Gastroesophageal sphincter (tissue), 4 donors: ENCODE measurements around the gene CCL2. TPM values are rescaled to one million over a fixed set of nuclear protein-coding genes. Genes with fewer than 3 reads are reported as not detected.
A peak's percentile ranks its signal among the peaks of the same experiment; 100 is the strongest.

Source experiments
- ATAC-seq: fragments of 150-250 bp; one replicate; pipeline ENCODE4 v1.9.1; 2016; ENCODE audit warnings: mild to moderate bottlenecking, moderate library complexity
- H3K27ac ChIP-seq, 4 donors: fragments of 200-600 bp; sonication (generic) in 3 of 4; 1 replicate in 3 of 4; 2 replicates in 1 of 4; pipeline ENCODE4 v1.5.1; 2016 to 2019
- H3K27me3 ChIP-seq: fragments of 200-600 bp; sonication (generic); one replicate; pipeline ENCODE4 v1.5.1; 2019
- H3K36me3 ChIP-seq, 2 donors: fragments of 200-600 bp; sonication (generic); one replicate each; pipeline ENCODE4 v1.5.1; 2019; ENCODE audit warnings: control low read depth in 1 of 2
- H3K4me1 ChIP-seq, 3 donors: fragments of 200-600 bp; sonication (generic); 1 replicate in 2 of 3; 2 replicates in 1 of 3; pipeline ENCODE4 v1.5.1; 2016 to 2019; ENCODE audit warnings: control low read depth in 2 of 3
- H3K4me3 ChIP-seq, 2 donors: fragments of 200-600 bp; sonication (generic); one replicate each; pipeline ENCODE4 v1.5.1; 2019; ENCODE audit warnings: mild to moderate bottlenecking in 1 of 2, moderate library complexity in 1 of 2
- H3K9me3 ChIP-seq, 3 donors: fragments of 200-600 bp; sonication (generic); one replicate each; pipeline ENCODE4 v1.5.1; 2017 to 2019; ENCODE audit warnings: control low read depth in 2 of 3
- CTCF ChIP-seq, 4 experiments: fragments of 200-600 bp in 2 of 4; fragments of 450-650 bp in 2 of 4; sonication (generic) in 1 of 4; IDR thresholded peaks; one replicate each; pipeline ENCODE4 v1.5.1; 2017 to 2019; ENCODE audit warnings: antibody characterized with exemption in 4 of 4, mild to moderate bottlenecking in 2 of 4, moderate library complexity in 2 of 4
- EP300 ChIP-seq: sonication (generic); formaldehyde crosslinking; IDR thresholded peaks from one replicate; pipeline ENCODE4 v1.6.1; 2017; ENCODE audit warnings: antibody characterized with exemption, mild to moderate bottlenecking
- POLR2A ChIP-seq, 2 donors: fragments of 450-650 bp; IDR thresholded peaks; one replicate each; pipeline ENCODE4 v1.6.1; 2017; ENCODE audit warnings: antibody characterized with exemption in 2 of 2, mild to moderate bottlenecking in 2 of 2, moderate library complexity in 1 of 2
- POLR2AphosphoS5 ChIP-seq: sonication (generic); formaldehyde crosslinking; IDR thresholded peaks from one replicate; pipeline ENCODE4 v1.6.1; 2017; ENCODE audit warnings: antibody characterized with exemption
- WGBS, 2 donors: methylation state at CpG; one replicate each; pipeline ENCODE4 v1.1.5; 2018; ENCODE audit warnings: low coverage in 1 of 2; 5-methylcytosine and 5-hydroxymethylcytosine counted together
- total RNA-seq, 4 donors: library from RNA; depleted of rRNA; stranded (reverse); fragments of >200 nt; gene quantifications; one replicate each; pipeline ENCODE4 v1.1.0, GENCODE V29; 2016

The CCL2 gene
- total RNA-seq, 4 donors from 2014 or later: 5.0 to 121 (median 20.9) TPM

DNA sequence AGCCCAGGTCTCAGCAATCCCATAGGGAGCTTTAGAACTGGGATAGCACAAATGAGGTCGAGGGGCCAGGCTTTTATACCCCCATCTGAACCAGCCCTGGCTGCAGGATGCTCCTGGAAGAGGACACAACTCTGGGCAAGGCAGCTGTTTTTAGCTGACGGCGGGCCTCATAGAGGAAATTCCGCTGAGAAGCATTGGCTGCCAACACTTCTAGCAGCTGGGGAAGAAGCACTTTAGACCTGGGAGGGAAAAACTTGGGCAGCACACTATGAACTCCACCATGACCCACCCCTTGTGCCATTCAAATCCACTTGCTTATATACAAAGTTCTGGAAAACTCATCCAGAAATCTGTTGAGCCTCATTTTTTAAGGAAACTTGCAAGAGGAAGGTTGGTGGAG is 35.5 kb downstream of the CCL2 start:
- no peak overlapping the region for H3K27ac ChIP-seq
- no peaks in the 10 kb centered on the region for H3K36me3 ChIP-seq
- no peak for TF ChIP-seq EP300
- TF ChIP-seq CTCF (IDR thresholded peaks at IDR 0.05): no peak
- TF ChIP-seq POLR2A (IDR thresholded peaks at IDR 0.05): no peak
- no peak for TF ChIP-seq POLR2AphosphoS5
- no peaks in the 10 kb centered on the region for H3K27me3 ChIP-seq
- no peaks in the 10 kb centered on the region for H3K4me1 ChIP-seq
- no peak for ATAC-seq
- H3K4me3 ChIP-seq: no peak overlapping the region
- H3K9me3 ChIP-seq: no peaks in the 10 kb centered on the region
- 40% methylated on average over 2 of the region's 4 CpGs; no CpG with 5 or more reads in 1 of the 2 donors for WGBS, 2 donors

- Histone ChIP-seq H3K27ac (no peak overlapping the region), H3K36me3 (no peaks in the 10 kb centered on the region), H3K4me3 (no peak overlapping the region), H3K27me3 (no peaks in the 10 kb centered on the region), H3K4me1 (no peaks in the 10 kb centered on the region), H3K9me3 (no peaks in the 10 kb centered on the region)
- ATAC-seq: no peak
- no peak for TF ChIP-seq POLR2AphosphoS5
- TF ChIP-seq EP300: no peak
- no peak for TF ChIP-seq POLR2A (IDR thresholded peaks at IDR 0.05)
- no peak for TF ChIP-seq CTCF (IDR thresholded peaks at IDR 0.05)
- 77 to 100% methylated on average over 5 to 6 of the region's 6 CpGs for WGBS, 2 donors
These were observed 36.8 kb downstream of the CCL2 start for GRCh38 chr17:34291721-34292348.

- H3K4me3 ChIP-seq: no peak overlapping the region
- H3K27ac ChIP-seq: no peak overlapping the region
- no peak for ATAC-seq
- H3K36me3 ChIP-seq: no peaks in the 10 kb centered on the region
- H3K27me3 ChIP-seq: no peaks in the 10 kb centered on the region
- peaks cover 0 to 11% (median 10%) of the 10 kb centered on the region in 3 donors for H3K4me1 ChIP-seq
- no peaks in the 10 kb centered on the region for H3K9me3 ChIP-seq
- TF ChIP-seq EP300 (no peak), POLR2A (IDR thresholded peaks at IDR 0.05) (no peak), POLR2AphosphoS5 (no peak)
- WGBS, 2 donors: 94 to 100% methylated on average over 2 of the region's 2 CpGs
These were observed 43.9 kb downstream of the CCL2 start for GRCh38 chr17:34299027-34299426.

DNA sequence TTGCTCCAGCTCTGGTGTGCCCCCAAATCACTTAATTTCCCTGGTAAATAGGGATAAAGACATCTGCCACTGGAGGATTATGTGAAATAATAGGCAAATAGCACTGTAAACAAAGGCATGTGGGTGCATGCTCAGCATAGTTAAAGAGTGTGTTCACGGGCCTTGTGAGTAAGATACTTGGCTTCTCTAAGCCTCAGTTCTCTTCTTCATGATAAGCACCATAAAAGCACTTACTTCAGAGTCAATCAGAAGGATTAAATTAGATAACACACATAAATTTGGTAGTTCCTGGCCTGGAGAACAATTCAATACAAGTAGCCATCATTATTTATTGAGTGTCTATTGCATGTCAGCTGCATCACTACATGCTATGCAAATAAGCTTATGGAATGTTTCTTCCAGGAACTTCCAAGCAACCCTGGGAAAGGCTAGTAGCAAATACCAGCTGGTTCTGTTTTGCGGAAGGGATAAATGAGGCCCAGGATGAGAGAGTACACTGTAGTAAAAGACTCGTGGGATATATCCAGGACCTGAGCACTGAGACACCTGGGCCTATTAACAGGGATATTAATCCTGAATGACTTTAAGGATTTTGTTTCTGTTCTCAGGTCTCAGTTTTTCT is 45.0 kb downstream of the CCL2 start:
- no peak for TF ChIP-seq CTCF (IDR thresholded peaks at IDR 0.05)
- no peak for TF ChIP-seq POLR2AphosphoS5
- no peak for TF ChIP-seq POLR2A (IDR thresholded peaks at IDR 0.05)
- TF ChIP-seq EP300: no peak
- H3K9me3 ChIP-seq: no peaks in the 10 kb centered on the region
- H3K27me3 ChIP-seq: no peaks in the 10 kb centered on the region
- ATAC-seq: no peak
- peaks cover 0 to 11% (median 10%) of the 10 kb centered on the region in 3 donors for H3K4me1 ChIP-seq
- H3K27ac ChIP-seq: peak overlapping the region in 2 of 4 donors; percentile 22 to 57
- H3K4me3 ChIP-seq: no peak overlapping the region
- H3K36me3 ChIP-seq: no peaks in the 10 kb centered on the region
- WGBS, 2 donors: 48 to 57% methylated on average over 3 of the region's 3 CpGs

DNA sequence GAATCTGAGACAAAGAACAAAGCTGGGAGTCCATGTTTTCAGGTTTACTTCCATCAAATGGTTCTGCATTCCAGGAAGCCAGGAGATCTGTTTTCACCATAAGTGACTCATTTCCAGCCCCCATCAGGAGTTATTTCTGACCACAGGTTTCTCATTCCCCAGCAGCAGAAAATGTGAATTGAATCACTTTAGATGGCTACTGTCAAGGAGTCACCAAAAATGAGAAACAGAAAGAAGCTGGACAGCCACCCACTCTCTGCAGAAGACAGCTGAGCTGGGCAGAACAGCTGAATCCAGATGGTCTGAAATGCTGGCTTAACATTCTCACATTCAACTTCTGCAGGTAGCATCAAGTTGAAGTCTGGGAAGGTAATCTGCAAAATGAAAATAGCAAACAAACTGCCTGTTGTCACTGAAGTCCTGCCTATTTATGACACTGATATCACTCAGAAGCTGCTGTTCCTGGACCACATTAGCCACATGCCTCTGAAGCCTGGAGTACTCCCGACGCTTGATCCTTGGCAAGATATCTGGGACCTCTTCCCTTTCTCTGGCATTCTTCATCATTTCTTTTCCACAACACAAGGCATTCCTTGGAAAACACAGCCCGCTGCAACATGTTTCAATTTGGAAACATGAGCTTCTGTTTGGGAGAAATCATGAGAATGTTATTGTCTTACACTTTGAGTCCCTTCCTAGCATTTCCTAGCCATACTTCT is 45.7 kb downstream of the CCL2 start:
- H3K4me3 ChIP-seq: no peak overlapping the region
- H3K27ac ChIP-seq: peak overlapping the region in 2 of 4 donors; percentile 2 to 22
- H3K9me3 ChIP-seq: no peaks in the 10 kb centered on the region
- H3K36me3 ChIP-seq: no peaks in the 10 kb centered on the region
- WGBS, 2 donors: 58 to 69% methylated on average over 3 of the region's 3 CpGs
- peak; percentile 71 for ATAC-seq
- H3K27me3 ChIP-seq: no peaks in the 10 kb centered on the region
- TF ChIP-seq CTCF (IDR thresholded peaks at IDR 0.05) (no peak), EP300 (no peak), POLR2AphosphoS5 (no peak), POLR2A (IDR thresholded peaks at IDR 0.05) (no peak)
- H3K4me1 ChIP-seq: peaks cover 0 to 12% (median 11%) of the 10 kb centered on the region in 3 donors
